Naive thymus-derived CD4-positive, alpha-beta T cell (primary cell): Measurements from ENCODE around the gene REXO2. TPM values are rescaled to one million over a fixed set of nuclear protein-coding genes. Genes with fewer than 3 reads are reported as not detected.

Experiments used
- ATAC-seq: fragments of 150-1000 bp; cut with Tn5 transposase; 2 replicates; pipeline ENCODE4 v1.10.0; 2021; ENCODE audit warnings: mild to moderate bottlenecking, moderate library complexity
- CTCF ChIA-PET: fragments of 350-600 bp; sonication (Branson Sonifier 250); formaldehyde crosslinking; loops from one replicate; lab custom pipeline; 2021; ENCODE audit warnings: antibody characterized with exemption; lab: Charles Lee
- POLR2A ChIA-PET: fragments of 350-600 bp; sonication (Branson Sonifier 250); formaldehyde crosslinking; loops from one replicate; lab custom pipeline; 2021; ENCODE audit warnings: antibody characterized with exemption, inconsistent platforms; lab: Charles Lee
- DNase-seq, 9 donors: peaks; one replicate each; pipeline versions ENCODE4 v3.0.0 to v3.0.0-alpha.2; 2020 to 2022; ENCODE audit warnings: mixed read lengths in 1 of 9
- H3K27ac ChIP-seq: one replicate; pipeline ENCODE4 v1.7.0; 2013; ENCODE audit warnings: mild to moderate bottlenecking, low read depth, low read length, moderate library complexity
- H3K27me3 ChIP-seq, 2 donors: one replicate each; pipeline ENCODE4 v1.7.0; 2013; ENCODE audit warnings: low read length in 2 of 2, mild to moderate bottlenecking in 2 of 2, moderate library complexity in 2 of 2; ENCODE audit not compliant: control insufficient read depth in 2 of 2, insufficient read depth in 2 of 2
- H3K36me3 ChIP-seq, 3 experiments: 1 replicate in 2 of 3; 2 replicates in 1 of 3; pipeline ENCODE4 v1.7.0; 2013; ENCODE audit warnings: low read length in 3 of 3, mild to moderate bottlenecking in 3 of 3, moderate library complexity in 1 of 3; ENCODE audit not compliant: insufficient read depth in 3 of 3, control insufficient read depth in 2 of 3
- H3K4me1 ChIP-seq, 2 donors: one replicate each; pipeline ENCODE4 v1.7.0; 2013; ENCODE audit warnings: low read length in 2 of 2, mild to moderate bottlenecking in 2 of 2, moderate library complexity in 1 of 2; ENCODE audit not compliant: control insufficient read depth in 2 of 2, insufficient read depth in 2 of 2
- H3K4me3 ChIP-seq: 2 replicates; pipeline ENCODE4 v1.7.0; 2013; ENCODE audit warnings: mild to moderate bottlenecking, low read length
- H3K9me3 ChIP-seq, 3 experiments: 1 replicate in 2 of 3; 2 replicates in 1 of 3; pipeline ENCODE4 v1.7.0; 2013; ENCODE audit warnings: low read length in 3 of 3; ENCODE audit not compliant: control insufficient read depth in 2 of 3
- H3K27ac Mint-ChIP-seq, 9 donors: one replicate each; pipeline ENCODE4 v1.8.0; 2020 to 2022; ENCODE audit warnings: mixed read lengths in 9 of 9, mild to moderate bottlenecking in 8 of 9, moderate library complexity in 5 of 9, inconsistent platforms in 2 of 9
- H3K27me3 Mint-ChIP-seq, 5 donors: one replicate each; pipeline ENCODE4 v1.8.0; 2021 to 2022; ENCODE audit warnings: mixed read lengths in 5 of 5, mild to moderate bottlenecking in 1 of 5
- H3K36me3 Mint-ChIP-seq, 5 donors: one replicate each; pipeline ENCODE4 v1.8.0; 2020 to 2022; ENCODE audit warnings: mixed read lengths in 5 of 5, mild to moderate bottlenecking in 3 of 5, inconsistent platforms in 1 of 5
- H3K4me1 Mint-ChIP-seq, 7 donors: one replicate each; pipeline ENCODE4 v1.8.0; 2020 to 2022; ENCODE audit warnings: mixed read lengths in 7 of 7, mild to moderate bottlenecking in 3 of 7, inconsistent platforms in 1 of 7
- H3K4me3 Mint-ChIP-seq, 10 donors: one replicate each; pipeline ENCODE4 v1.8.0; 2020 to 2022; ENCODE audit warnings: mild to moderate bottlenecking in 10 of 10, mixed read lengths in 10 of 10, moderate library complexity in 6 of 10, inconsistent platforms in 2 of 10
- H3K9me3 Mint-ChIP-seq, 11 donors: one replicate each; pipeline ENCODE4 v1.8.0; 2020 to 2022; ENCODE audit warnings: mixed read lengths in 11 of 11, mild to moderate bottlenecking in 4 of 11, inconsistent platforms in 1 of 11, moderate library complexity in 1 of 11
- intact Hi-C, 2 donors: fragments of 100-400 bp; cut with micrococcal nuclease; formaldehyde crosslinking; loops; one replicate each; pipeline ENCODE4 v1.15.1; 2023
- polyA plus RNA-seq, 2 donors: library from polyadenylated mRNA; unstranded; fragments of 300-500 nt; fragmentation: Illumina TruSeq; gene quantifications; one replicate each; pipeline ENCODE4 v1.2.3, GENCODE V29; 2021
- total RNA-seq, 6 experiments: library from RNA in 5 of 6; stranded (reverse) in 5 of 6; gene quantifications; 1 replicate in 5 of 6; 2 replicates in 1 of 6; pipeline ENCODE4 v1.2.3 and lab custom pipeline; 2021 to 2026

The REXO2 gene
- total and polyA plus RNA-seq, 7 experiments from 2014 or later: 33.8 to 105 (median 56.0) TPM

DNA sequence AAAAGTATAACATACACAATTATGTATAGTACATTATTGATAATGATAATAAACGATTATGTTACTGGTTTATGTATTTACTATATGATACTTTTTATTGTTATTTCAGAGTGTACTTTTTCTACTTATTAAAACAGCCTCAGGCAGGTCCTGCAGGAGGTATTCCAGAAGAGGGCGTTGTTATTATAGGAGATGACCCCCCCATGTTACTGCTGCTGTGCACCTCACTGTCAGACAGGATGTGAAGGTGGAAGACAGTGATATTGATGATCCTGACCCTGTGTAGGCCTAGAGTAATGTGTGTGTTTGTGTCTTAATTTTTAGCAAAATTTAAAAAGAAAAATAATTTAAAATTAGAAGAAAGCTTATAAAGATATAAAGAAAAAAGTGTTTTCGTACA lies 57.6 kb downstream of the REXO2 start:
- H3K9me3 Mint-ChIP-seq: peaks cover 0 to 13% (median 3%) of the 10 kb centered on the region in 11 donors
- no peak for ATAC-seq
- Histone ChIP-seq H3K4me3 (no peak overlapping the region), H3K27ac (no peak overlapping the region), H3K36me3 (no peaks in the 10 kb centered on the region), H3K27me3 (no peaks in the 10 kb centered on the region), H3K9me3 (no peaks in the 10 kb centered on the region), H3K4me1 (no peaks in the 10 kb centered on the region)
- no peaks in the 10 kb centered on the region for H3K4me1 Mint-ChIP-seq
- H3K27ac Mint-ChIP-seq: no peak overlapping the region
- H3K27me3 Mint-ChIP-seq: peaks cover 0 to 8% (median 0%) of the 10 kb centered on the region in 5 donors
- H3K4me3 Mint-ChIP-seq: no peak overlapping the region
- H3K36me3 Mint-ChIP-seq: peaks cover 0 to 8% (median 7%) of the 10 kb centered on the region in 5 donors
- DNase-seq: no peak
- intact Hi-C loops: no loop called here
- ChIA-PET POLR2A (no interaction called here), CTCF (no interaction called here)

- no peak for DNase-seq
- CTCF ChIA-PET: no interaction called here
- Mint-ChIP-seq H3K36me3 (peaks cover 0 to 11% (median 5%) of the 10 kb centered on the region in 5 donors), H3K4me1 (no peaks in the 10 kb centered on the region), H3K27ac (no peak overlapping the region), H3K4me3 (no peak overlapping the region), H3K9me3 (peaks cover 0 to 5% (median 0%) of the 10 kb centered on the region in 11 donors), H3K27me3 (peaks cover 11 to 13% (median 11%) of the 10 kb centered on the region in 5 donors)
- Histone ChIP-seq H3K36me3 (no peaks in the 10 kb centered on the region), H3K9me3 (peaks cover 0 to 5% (median 0%) of the 10 kb centered on the region in 3 experiments), H3K27me3 (no peaks in the 10 kb centered on the region), H3K4me3 (no peak overlapping the region), H3K27ac (no peak overlapping the region), H3K4me1 (no peaks in the 10 kb centered on the region)
- intact Hi-C loops: no loop called here
- ATAC-seq: no peak
- POLR2A ChIA-PET: no interaction called here
Observed at GRCh38 chr11:114499756-114500155, 60.5 kb downstream of the REXO2 start.

Other genes with a start within 250 kb of the REXO2 start
- gene NNMT, start 143.1 kb upstream of the REXO2 start, total RNA-seq: not detected
- not detected for gene NNMT, start 143.1 kb upstream of the REXO2 start, polyA plus RNA-seq
- 10 to 100 TPM in 3 of 5 experiments, 1 to 10 TPM in 2; 6.0 to 19.1 (median 17.1) TPM for gene C11orf71, start 39.0 kb upstream of the REXO2 start, total RNA-seq
- 10 to 100 TPM; 10.8 to 19.4 TPM for gene C11orf71, start 39.0 kb upstream of the REXO2 start, polyA plus RNA-seq
- gene RBM7, start 38.8 kb upstream of the REXO2 start, total RNA-seq: 10 to 100 TPM; 35.8 to 71.3 (median 43.4) TPM
- gene RBM7, start 38.8 kb upstream of the REXO2 start, polyA plus RNA-seq: 10 to 100 TPM; 19.3 to 35.7 TPM
- gene NXPE1, start 120.4 kb downstream of the REXO2 start, total RNA-seq: not detected
- not detected for gene NXPE1, start 120.4 kb downstream of the REXO2 start, polyA plus RNA-seq
- gene NXPE4, start 156.3 kb downstream of the REXO2 start, total RNA-seq: not detected
- gene NXPE4, start 156.3 kb downstream of the REXO2 start, polyA plus RNA-seq: not detected
- not detected for gene NXPE2, start 239.1 kb downstream of the REXO2 start, total RNA-seq
- not detected for gene NXPE2, start 239.1 kb downstream of the REXO2 start, polyA plus RNA-seq